SK-N-SH (cell line): ENCODE results near the gene ZNF624. TPM values are rescaled to one million over a fixed set of nuclear protein-coding genes. Genes with fewer than 3 reads are reported as not detected.
A peak's percentile ranks its signal among the peaks of the same experiment; 100 is the strongest.
"Not testable (repeated sequence)": the region's sequence is repeated elsewhere in the genome, so short reads cannot be mapped to it uniquely, and the experiment has no call there.

Source experiments
- CTCF ChIA-PET: fragments of 300-600, 350-600 bp; formaldehyde crosslinking; extraction: SDS; loops from one replicate; lab custom pipeline; 2021; lab: Yijun Ruan, JAX
- POLR2A ChIA-PET: fragments of 350-600 bp; sonication (Branson Sonifier 250); formaldehyde crosslinking; extraction: SDS; loops from one replicate; lab custom pipeline; 2020; ENCODE audit warnings: antibody characterized with exemption, inconsistent platforms; lab: Yijun Ruan, JAX
- DNase-seq: peaks from one replicate; pipeline ENCODE4 v3.0.0; 2012
- H2AFZ ChIP-seq: fragments of 200-600 bp; sonication (generic); 2 replicates; pipeline ENCODE4 v1.8.1; 2016; ENCODE audit warnings: antibody characterized with exemption, mild to moderate bottlenecking, low read depth
- H3F3A ChIP-seq: fragments of 200-600 bp; sonication (generic); replicated peaks from 2 replicates; pipeline ENCODE3; 2016; ENCODE audit warnings: antibody characterized with exemption, mild to moderate bottlenecking; ENCODE audit not compliant: insufficient read depth
- H3K27ac ChIP-seq, 2 experiments: fragments of 200-500 bp in 1 of 2; fragments of 200-600 bp in 1 of 2; sonication (Bioruptor generic) in 1 of 2; sonication (generic), shearing (Covaris generic) in 1 of 2; 2 replicates each; pipeline versions ENCODE4 v1.5.1 to v1.6.1; 2014 to 2016; ENCODE audit warnings: low read depth in 2 of 2, inconsistent platforms in 1 of 2, low read length in 1 of 2, mild to moderate bottlenecking in 1 of 2, mixed read lengths in 1 of 2
- H3K27me3 ChIP-seq: fragments of 200-600 bp; sonication (generic), shearing (Covaris generic); 2 replicates; pipeline ENCODE4 v1.6.1; 2016; ENCODE audit warnings: mixed run types; ENCODE audit not compliant: insufficient read depth
- H3K36me3 ChIP-seq, 2 experiments: fragments of 200-500 bp in 1 of 2; fragments of 200-600 bp in 1 of 2; sonication (Bioruptor generic) in 1 of 2; sonication (generic) in 1 of 2; replicated peaks in 1 of 2; 2 replicates each; pipeline versions ENCODE3 to v1.5.1; 2014 to 2016; ENCODE audit warnings: low read length in 1 of 2, mild to moderate bottlenecking in 1 of 2; ENCODE audit not compliant: insufficient read depth in 2 of 2, control insufficient read depth in 1 of 2
- H3K4me1 ChIP-seq, 2 experiments: fragments of 200-500 bp in 1 of 2; fragments of 200-600 bp in 1 of 2; sonication (Bioruptor generic) in 1 of 2; sonication (generic), shearing (Covaris generic) in 1 of 2; 2 replicates each; pipeline versions ENCODE4 v1.5.1 to v1.6.1; 2014 to 2016; ENCODE audit warnings: low read depth in 1 of 2, low read length in 1 of 2, mixed run types in 1 of 2; ENCODE audit not compliant: insufficient read depth in 2 of 2, control insufficient read depth in 1 of 2
- H3K4me2 ChIP-seq: fragments of 200-600 bp; sonication (generic), shearing (Covaris generic); 2 replicates; pipeline ENCODE4 v1.6.1; 2017; ENCODE audit warnings: mixed run types
- H3K4me3 ChIP-seq, 2 experiments: fragments of 200-500 bp in 1 of 2; fragments of 200-600 bp in 1 of 2; sonication (Bioruptor generic) in 1 of 2; sonication (generic), shearing (Covaris generic) in 1 of 2; 2 replicates each; pipeline versions ENCODE4 v1.5.1 to v1.8.1; 2014 to 2016; ENCODE audit warnings: low read depth in 2 of 2, inconsistent platforms in 1 of 2, low read length in 1 of 2, mild to moderate bottlenecking in 1 of 2, mixed read lengths in 1 of 2, moderate library complexity in 1 of 2
- H3K79me2 ChIP-seq: fragments of 200-600 bp; sonication (generic); 2 replicates; pipeline ENCODE4 v1.8.1; 2017; ENCODE audit warnings: mild to moderate bottlenecking; ENCODE audit not compliant: insufficient read depth
- H3K9ac ChIP-seq: fragments of 200-600 bp; sonication (generic); 2 replicates; pipeline ENCODE4 v1.6.1; 2017; ENCODE audit warnings: mixed run types
- H3K9me2 ChIP-seq: fragments of 200-600 bp; sonication (generic); 2 replicates; pipeline ENCODE4 v1.6.1; 2017; ENCODE audit warnings: mixed run types
- H3K9me3 ChIP-seq: fragments of 200-600 bp; sonication (generic); 2 replicates; pipeline ENCODE4 v1.6.1; 2017; ENCODE audit warnings: mixed run types, mild to moderate bottlenecking, moderate library complexity
- H4K20me1 ChIP-seq: fragments of 200-600 bp; sonication (generic); 2 replicates; pipeline ENCODE4 v1.6.1; 2017; ENCODE audit warnings: mild to moderate bottlenecking, mixed run types; ENCODE audit not compliant: insufficient read depth
- CHD2 ChIP-seq: fragments of 150-350 bp; IDR thresholded peaks from 2 replicates; pipeline ENCODE4 v1.6.1; 2018; ENCODE audit warnings: low read length; ENCODE audit not compliant: partially characterized antibody
- RAD21 ChIP-seq: IDR thresholded peaks from 2 replicates; pipeline ENCODE4 v1.6.1; 2012; ENCODE audit warnings: mild to moderate bottlenecking, low read length
- whole genome bisulfite sequencing: methylation state at CpG from one replicate; pipeline ENCODE4 v1.1.6; 2017; ENCODE audit warnings: low lambda C conversion rate; 5-methylcytosine and 5-hydroxymethylcytosine counted together
- polyA plus RNA-seq, 3 experiments: library from polyadenylated mRNA; depleted of rRNA; stranded (reverse); fragments of >200 nt; gene quantifications; 2 replicates each; pipeline ENCODE4 v1.2.3, GENCODE V29; 2012

Gene ZNF624
- polyA plus RNA-seq, 1 of the 3 experiments (the other 2 are of a cell fraction), result 0.92 TPM

- H3K9ac ChIP-seq, H4K20me1 ChIP-seq, H3F3A ChIP-seq, H2AFZ ChIP-seq, H3K27ac ChIP-seq, H3K4me3 ChIP-seq, H3K36me3 ChIP-seq, POLR2A ChIA-PET, H3K4me1 ChIP-seq, H3K9me2 ChIP-seq, H3K4me2 ChIP-seq, H3K79me2 ChIP-seq, H3K27me3 ChIP-seq, H3K9me3 ChIP-seq: not testable (repeated sequence)
- TF ChIP-seq RAD21, result 0 out of 2 replicates have a peak, but pooled peaks have one; percentile 11
- WGBS, result 61% methylated on average over 5 of the region's 33 CpGs
- CTCF ChIA-PET, result interaction anchor here (1.3 kb wide), 1 partner anchor 100 kb away, joined by 3 read pairs; no protein-coding TSS in a partner anchor
- peak; percentile 36 for DNase-seq
These were observed 36.2 kb upstream of the ZNF624 start, which contains the start of gene CCDC144A for GRCh38 chr17:16689731-16690281. CCDC144A (plus strand) TSS chr17:16690241; CDS start chr17:16690401, 160 bp downstream.

DNA sequence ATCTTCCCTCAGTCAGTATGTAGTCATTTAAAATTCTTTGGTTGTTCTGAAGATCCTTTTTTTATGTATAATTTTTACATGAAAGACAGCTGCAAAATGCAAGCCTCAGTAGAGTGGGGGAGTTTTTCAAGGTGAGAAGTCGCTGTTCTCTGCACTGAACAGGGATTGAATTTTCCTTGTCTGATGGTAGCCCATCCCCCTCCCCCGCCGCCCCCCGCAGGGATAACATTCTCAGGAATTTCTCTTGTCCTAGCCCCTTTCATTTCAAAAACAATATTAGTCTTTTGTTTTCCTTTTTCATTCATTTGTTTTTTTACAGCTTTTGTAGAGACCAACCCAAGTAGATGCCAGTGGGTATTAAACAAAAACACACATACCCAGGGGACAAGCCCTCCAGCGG lies 33.5 kb upstream of the ZNF624 start:
- H3K27ac ChIP-seq, H3K4me2 ChIP-seq, H3F3A ChIP-seq, H3K79me2 ChIP-seq, H3K9me3 ChIP-seq, H3K9ac ChIP-seq, DNase-seq, H3K4me3 ChIP-seq, H3K9me2 ChIP-seq, H2AFZ ChIP-seq, POLR2A ChIA-PET, H3K36me3 ChIP-seq, CTCF ChIA-PET, H3K4me1 ChIP-seq, H4K20me1 ChIP-seq: not testable (repeated sequence)
- peaks cover 26% of the 10 kb centered on the region; the same call in 1 of the 2 replicates for H3K27me3 ChIP-seq
- 50% methylated on average over 5 of the region's 5 CpGs for WGBS

GRCh38 chr17:16686019-16686418 lies 32.4 kb upstream of the ZNF624 start:
- H3K9me2 ChIP-seq, H3K9me3 ChIP-seq, H4K20me1 ChIP-seq, H3K4me1 ChIP-seq, DNase-seq, H3K79me2 ChIP-seq, H3K4me3 ChIP-seq, H3K36me3 ChIP-seq, CTCF ChIA-PET, H3K9ac ChIP-seq, H3F3A ChIP-seq, H2AFZ ChIP-seq, H3K4me2 ChIP-seq, H3K27ac ChIP-seq, POLR2A ChIA-PET: not testable (repeated sequence)
- 55% methylated on average over 4 of the region's 4 CpGs for WGBS
- H3K27me3 ChIP-seq, result peaks cover 31% of the 10 kb centered on the region; the same call in 1 of the 2 replicates

DNA sequence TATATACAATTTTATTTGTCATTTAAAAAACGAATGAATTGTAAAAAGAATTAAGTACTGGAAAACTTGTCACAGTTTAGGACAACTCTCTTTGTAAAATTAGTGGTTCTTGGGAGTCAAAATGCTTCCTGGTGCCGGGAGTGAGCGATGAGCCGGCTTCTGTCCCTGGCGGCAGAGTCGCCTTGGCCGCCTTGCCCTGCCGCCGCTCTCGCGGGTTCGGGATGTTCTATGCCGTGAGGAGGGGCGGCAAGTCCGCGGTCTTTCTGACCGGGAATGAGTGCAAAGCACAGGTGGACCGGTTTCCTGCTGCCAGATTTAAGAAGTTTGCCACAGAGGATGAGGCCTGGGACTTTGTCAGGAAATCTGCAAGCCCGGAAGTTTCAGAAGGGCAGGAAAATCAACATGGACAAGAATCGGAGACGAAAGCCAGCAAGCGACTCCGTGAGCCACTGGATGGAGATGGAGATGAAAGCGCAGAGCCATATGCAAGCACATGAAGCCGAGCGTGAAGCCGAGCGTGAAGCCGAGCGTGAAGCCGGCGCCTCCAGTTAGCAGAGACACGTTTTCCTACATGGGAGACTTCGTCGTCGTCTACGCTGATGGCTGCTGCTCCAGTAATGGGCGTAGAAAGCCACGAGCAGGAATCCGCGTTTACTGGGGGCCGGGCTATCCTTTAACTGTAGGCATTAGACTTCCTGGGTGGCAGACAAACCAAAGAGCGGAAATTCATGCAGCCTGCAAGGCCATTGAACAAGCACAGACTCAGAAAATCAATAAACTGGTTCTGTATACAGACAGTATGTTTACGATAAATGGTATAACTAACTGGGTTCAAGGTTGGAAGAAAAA lies 29.9 kb upstream of the ZNF624 start:
- peak overlapping the region; percentile 21 to 48 for H3K4me3 ChIP-seq
- H3F3A ChIP-seq, H3K79me2 ChIP-seq, H3K27ac ChIP-seq, H3K9ac ChIP-seq, H3K9me3 ChIP-seq, H3K4me1 ChIP-seq, H3K9me2 ChIP-seq, H4K20me1 ChIP-seq, CTCF ChIA-PET, POLR2A ChIA-PET, H3K36me3 ChIP-seq: not testable (repeated sequence)
- peak overlapping the region; percentile 70; the same call in 1 of the 2 replicates for H2AFZ ChIP-seq
- 34% methylated on average over 40 of the region's 44 CpGs for WGBS
- DNase-seq, result peak; percentile 49
- peak; percentile 66 for TF ChIP-seq CHD2
- H3K27me3 ChIP-seq, result peaks cover 36% of the 10 kb centered on the region; the same call in 1 of the 2 replicates
- H3K4me2 ChIP-seq, result peak overlapping the region; percentile 73
